HEK293 (cell line): ENCODE measurements around the gene GPR82.
"Not testable (repeated sequence)": the region's sequence is repeated elsewhere in the genome, so short reads cannot be mapped to it uniquely, and the experiment has no call there.

Experiments
- CTCF ChIA-PET: fragments of 350-600 bp; formaldehyde crosslinking; extraction: SDS; loops from one replicate; lab custom pipeline; 2021; ENCODE audit warnings: antibody characterized with exemption; lab: Yijun Ruan, JAX
- POLR2A ChIA-PET: fragments of 300-600 bp; formaldehyde crosslinking; extraction: SDS; loops from one replicate; lab custom pipeline; 2020; ENCODE audit warnings: antibody characterized with exemption, inconsistent platforms; lab: Yijun Ruan, JAX
- H3K27ac ChIP-seq: fragments of 200-500 bp; sonication (Bioruptor generic); 2 replicates; pipeline ENCODE4 v1.5.1; 2014; ENCODE audit warnings: low read depth, low read length, control low read depth, inconsistent platforms; ENCODE audit errors: extremely low read depth
- H3K36me3 ChIP-seq, 2 experiments: fragments of 200-500 bp in 1 of 2; sonication (Bioruptor generic) in 1 of 2; 1 replicate in 1 of 2; 2 replicates in 1 of 2; pipeline ENCODE4 v1.5.1; 2014 to 2017; ENCODE audit warnings: inconsistent platforms in 2 of 2, low read length in 2 of 2; ENCODE audit not compliant: control insufficient read depth in 2 of 2, insufficient read depth in 1 of 2
- H3K4me1 ChIP-seq: fragments of 200-500 bp; sonication (Bioruptor generic); 2 replicates; pipeline ENCODE4 v1.5.1; 2014; ENCODE audit warnings: mild to moderate bottlenecking, low read length, inconsistent platforms; ENCODE audit not compliant: control insufficient read depth, insufficient read depth
- H3K4me3 ChIP-seq: 2 replicates; pipeline ENCODE4 v1.5.1; 2011; ENCODE audit warnings: low read depth, mild to moderate bottlenecking, control low read depth, low read length, moderate library complexity
- H3K9me3 ChIP-seq: fragments of 200-500 bp; sonication (Bioruptor generic); 2 replicates; pipeline ENCODE4 v1.5.1; 2014; ENCODE audit warnings: low read depth, low read length, inconsistent platforms; ENCODE audit not compliant: control insufficient read depth, insufficient read depth
- BCL6B ChIP-seq: fragments of 450-650 bp; formaldehyde crosslinking; IDR thresholded peaks from 2 replicates; pipeline ENCODE4 v1.5.1; 2017; ENCODE audit warnings: missing biosample characterization, missing genetic modification characterization
- HOXC10 ChIP-seq: sonication (generic); formaldehyde crosslinking; IDR thresholded peaks from 2 replicates; pipeline ENCODE4 v1.8.1; 2023; ENCODE audit warnings: mild to moderate bottlenecking, missing genetic modification reagents
- KLF16 ChIP-seq: fragments of 450-650 bp; formaldehyde crosslinking; IDR thresholded peaks from 2 replicates; pipeline ENCODE4 v1.5.1; 2017; ENCODE audit warnings: missing biosample characterization, missing genetic modification characterization
- MEIS1 ChIP-seq: sonication (generic); formaldehyde crosslinking; IDR thresholded peaks from 2 replicates; pipeline ENCODE4 v1.8.1; 2022; ENCODE audit warnings: missing genetic modification reagents, mild to moderate bottlenecking, borderline replicate concordance
- YY2 ChIP-seq: fragments of 450-650 bp; formaldehyde crosslinking; IDR thresholded peaks from 2 replicates; pipeline ENCODE4 v1.5.1; 2016; ENCODE audit warnings: missing biosample characterization, missing genetic modification characterization
- ZBTB10 ChIP-seq: fragments of 450-650 bp; formaldehyde crosslinking; IDR thresholded peaks from 2 replicates; pipeline ENCODE4 v1.5.1; 2016; ENCODE audit warnings: missing biosample characterization, missing genetic modification characterization
- ZBTB17 ChIP-seq: fragments of 450-650 bp; formaldehyde crosslinking; IDR thresholded peaks from 2 replicates; pipeline ENCODE4 v1.5.1; 2016; ENCODE audit warnings: missing biosample characterization, missing genetic modification characterization
- ZBTB7A ChIP-seq: fragments of 450-650 bp; formaldehyde crosslinking; IDR thresholded peaks from 2 replicates; pipeline ENCODE4 v1.5.1; 2016; ENCODE audit warnings: low read depth, missing biosample characterization, missing genetic modification characterization
- ZNF138 ChIP-seq: fragments of 450-650 bp; formaldehyde crosslinking; IDR thresholded peaks from 2 replicates; pipeline ENCODE4 v1.5.1; 2016; ENCODE audit warnings: missing biosample characterization, missing genetic modification characterization, borderline replicate concordance
- ZNF184 ChIP-seq: fragments of 450-650 bp; IDR thresholded peaks from 2 replicates; pipeline ENCODE4 v1.5.1; 2018; ENCODE audit warnings: missing biosample characterization, mild to moderate bottlenecking, missing genetic modification characterization
- ZNF202 ChIP-seq: fragments of 450-650 bp; formaldehyde crosslinking; IDR thresholded peaks from 2 replicates; pipeline ENCODE4 v1.5.1; 2016; ENCODE audit warnings: missing biosample characterization, missing genetic modification characterization, borderline replicate concordance
- ZNF266 ChIP-seq: fragments of 450-650 bp; formaldehyde crosslinking; IDR thresholded peaks from 2 replicates; pipeline ENCODE4 v1.5.1; 2016; ENCODE audit warnings: missing biosample characterization, missing genetic modification characterization, low read depth
- ZNF280C ChIP-seq: fragments of 450-650 bp; formaldehyde crosslinking; IDR thresholded peaks from 2 replicates; pipeline ENCODE4 v1.5.1; 2016; ENCODE audit warnings: missing biosample characterization, missing genetic modification characterization
- ZNF394 ChIP-seq: fragments of 450-650 bp; formaldehyde crosslinking; IDR thresholded peaks from 2 replicates; pipeline ENCODE4 v1.5.1; 2016; ENCODE audit warnings: missing biosample characterization, missing genetic modification characterization, mild to moderate bottlenecking, moderate library complexity, borderline replicate concordance
- ZNF501 ChIP-seq: fragments of 450-650 bp; formaldehyde crosslinking; IDR thresholded peaks from 2 replicates; pipeline ENCODE4 v1.5.1; 2016; ENCODE audit warnings: missing biosample characterization, missing genetic modification characterization
- ZNF529 ChIP-seq: fragments of 450-650 bp; formaldehyde crosslinking; IDR thresholded peaks from 2 replicates; pipeline ENCODE4 v1.5.1; 2017; ENCODE audit warnings: missing genetic modification characterization, missing biosample characterization; ENCODE audit not compliant: insufficient replicate concordance
- ZNF544 ChIP-seq: fragments of 450-650 bp; formaldehyde crosslinking; IDR thresholded peaks from 2 replicates; pipeline ENCODE4 v1.5.0; 2017; ENCODE audit warnings: missing biosample characterization, missing genetic modification characterization
- ZNF585B ChIP-seq: fragments of 450-650 bp; formaldehyde crosslinking; IDR thresholded peaks from 2 replicates; pipeline ENCODE4 v1.5.1; 2016; ENCODE audit warnings: missing biosample characterization, missing genetic modification characterization
- ZNF624 ChIP-seq: fragments of 450-650 bp; formaldehyde crosslinking; IDR thresholded peaks from 2 replicates; pipeline ENCODE4 v1.5.1; 2017; ENCODE audit warnings: missing biosample characterization, missing genetic modification characterization
- ZNF677 ChIP-seq: fragments of 450-650 bp; IDR thresholded peaks from 2 replicates; pipeline ENCODE4 v1.5.0; 2018; ENCODE audit warnings: missing biosample characterization, mild to moderate bottlenecking, missing genetic modification characterization, moderate library complexity

GPR82 gene

GRCh38 chrX:41723826-41724225, at the start of gene GPR82:
TSS of gene GPR82 (plus strand) at chrX:41724181. CDS start at chrX:41727027, 2,846 bp downstream.
- ChIA-PET POLR2A (no interaction called here), CTCF (no interaction called here)
- TF ChIP-seq BCL6B (tag by site-specific recombination) (no peak), ZNF529 (tag by site-specific recombination) (no peak), ZNF544 (tag by site-specific recombination) (no peak), ZBTB10 (tag by site-specific recombination) (no peak), ZNF585B (tag by site-specific recombination) (no peak), ZNF501 (tag by site-specific recombination) (no peak)
- Histone ChIP-seq H3K27ac (no peak within 1 kb of the TSS), H3K36me3 (no peaks in the 10 kb centered on the region), H3K4me1 (no peaks in the 10 kb centered on the region), H3K9me3 (no peaks in the 10 kb centered on the region), H3K4me3 (no peak within 1 kb of the TSS)

GRCh38 chrX:41676361-41676760, 47.6 kb upstream of the GPR82 start:
- H3K27ac ChIP-seq, H3K9me3 ChIP-seq, H3K36me3 ChIP-seq, POLR2A ChIA-PET, CTCF ChIA-PET, H3K4me3 ChIP-seq, H3K4me1 ChIP-seq: not testable (repeated sequence)

GRCh38 chrX:41677183-41678060, 46.6 kb upstream of the GPR82 start:
- Histone ChIP-seq H3K36me3 (no peaks in the 10 kb centered on the region; a peak in 1 of 3 replicates), H3K9me3 (no peaks in the 10 kb centered on the region), H3K4me3 (no peak overlapping the region), H3K4me1 (no peaks in the 10 kb centered on the region), H3K27ac (no peak overlapping the region)
- ChIA-PET POLR2A (interaction anchor here (0.7 kb wide), 1 partner anchor 402 kb away, joined by 5 read pairs; no protein-coding TSS in a partner anchor), CTCF (interaction anchor here (0.6 kb wide), 1 partner anchor 71 kb away, joined by 3 read pairs; no protein-coding TSS in a partner anchor)
- no peak for TF ChIP-seq YY2 (tag by site-specific recombination)
- no peak for TF ChIP-seq ZBTB7A (tag by site-specific recombination)
- TF ChIP-seq ZBTB10 (tag by site-specific recombination), result no peak
- no peak for TF ChIP-seq ZNF266
- no peak for TF ChIP-seq HOXC10
- TF ChIP-seq ZNF677, result no peak
- TF ChIP-seq KLF16 (tag by site-specific recombination), result no peak
- no peak for TF ChIP-seq ZNF202 (tag by site-specific recombination)
- TF ChIP-seq ZNF394 (tag by site-specific recombination), result no peak
- TF ChIP-seq ZNF280C (tag by site-specific recombination), result no peak
- no peak for TF ChIP-seq ZNF184 (tag by site-specific recombination)
- TF ChIP-seq ZNF138 (tag by site-specific recombination), result no peak
- no peak for TF ChIP-seq MEIS1 (CRISPR knock-in tag)
- TF ChIP-seq ZNF624 (tag by site-specific recombination), result no peak
- no peak for TF ChIP-seq ZBTB17 (tag by site-specific recombination)
